ENCODE measurements around the gene MYO3B.
"Not testable (repeated sequence)": the region's sequence is repeated elsewhere in the genome, so short reads cannot be mapped to it uniquely, and the experiment has no call there.

MYO3B gene

DNA sequence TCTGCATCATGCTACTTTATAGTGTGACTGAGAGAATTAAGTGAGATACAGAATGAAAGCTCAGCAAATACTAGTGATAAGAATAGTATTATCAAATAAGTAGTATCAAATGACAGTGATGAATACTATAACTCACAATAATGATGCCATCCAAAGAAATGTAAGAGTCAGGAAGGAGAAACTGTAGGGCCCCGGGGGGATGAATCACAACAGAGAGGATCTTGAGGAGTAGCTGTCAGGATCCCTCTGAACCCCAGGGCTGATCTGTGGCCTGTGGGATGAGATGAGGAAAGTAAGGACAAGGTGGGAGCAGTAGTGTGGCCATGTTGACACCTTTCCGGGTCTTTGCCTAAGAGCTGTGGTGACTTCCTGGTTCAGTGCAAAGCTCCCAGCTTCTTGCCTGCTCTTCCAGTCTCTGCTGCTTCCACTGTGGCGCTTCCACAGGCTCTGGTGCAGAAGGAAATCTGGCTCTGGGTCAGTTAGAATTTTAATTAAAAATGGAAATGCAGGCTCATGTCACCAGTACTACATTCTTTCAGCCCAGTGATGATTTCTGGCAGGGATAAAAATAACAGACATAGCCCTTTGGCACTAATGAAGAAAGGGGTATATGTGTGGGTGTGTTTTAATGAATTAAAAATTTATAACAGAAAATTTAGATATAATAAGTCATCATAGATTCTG, 166.9 kb downstream of the MYO3B start:
- no peak for DNase-seq

GRCh38 chr2:170345607-170346006, 167.7 kb downstream of the MYO3B start:
- no peak for DNase-seq

- DNase-seq: not testable (repeated sequence)
Observed at GRCh38 chr2:170349269-170349668, 171.3 kb downstream of the MYO3B start.

- DNase-seq: no peak
Observed at GRCh38 chr2:170350929-170351826, 173.2 kb downstream of the MYO3B start.

DNA sequence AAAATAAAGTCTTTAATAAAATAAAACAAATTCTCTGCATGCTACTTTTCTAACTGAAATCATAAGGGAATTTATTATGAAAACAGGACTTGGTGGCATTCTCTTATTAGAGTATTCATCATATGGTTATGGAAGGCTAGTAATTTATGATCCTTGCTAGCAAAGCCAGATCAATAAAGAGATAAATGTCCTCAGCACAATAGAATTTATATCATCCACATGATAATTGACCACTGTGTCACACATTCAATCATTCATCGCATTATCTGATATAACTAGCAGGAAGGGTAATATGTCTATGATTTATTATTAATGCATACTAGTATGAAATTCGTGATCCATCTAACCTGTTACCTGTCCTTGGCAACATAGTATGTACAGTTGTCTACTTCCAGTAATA, 175.8 kb downstream of the MYO3B start:
- no peak for DNase-seq

DNA sequence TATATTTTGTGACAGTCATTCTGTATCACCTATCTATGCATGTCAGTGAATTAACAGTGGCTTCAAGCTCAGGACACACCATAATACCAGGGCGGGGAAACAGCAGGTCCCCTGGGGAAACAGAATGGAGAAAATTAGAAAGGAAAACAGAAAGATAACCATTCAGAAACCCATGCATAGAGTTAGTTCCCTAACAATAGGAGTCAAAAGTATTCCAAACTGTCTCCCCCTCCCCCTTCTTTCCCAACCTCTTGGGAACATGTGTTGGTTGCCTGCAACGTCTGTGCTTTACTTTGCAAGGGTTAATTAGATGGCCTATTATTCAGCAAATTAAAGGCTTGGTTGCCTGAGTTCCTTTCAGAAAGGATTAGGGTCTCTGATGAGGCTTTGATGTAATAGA, 176.4 kb downstream of the MYO3B start:
- DNase-seq: no peak

- DNase-seq: no peak
Observed at GRCh38 chr2:170354855-170355780, 177.2 kb downstream of the MYO3B start.

- DNase-seq: no peak
Observed at GRCh38 chr2:170359466-170359865, 181.5 kb downstream of the MYO3B start.

- no peak for DNase-seq
Observed at GRCh38 chr2:170360546-170361089, 182.7 kb downstream of the MYO3B start.

GRCh38 chr2:170361090-170361936, 183.4 kb downstream of the MYO3B start:
- peak; percentile 73 for DNase-seq

- no peak for DNase-seq
Observed at GRCh38 chr2:170362313-170362870, 184.4 kb downstream of the MYO3B start.

DNA sequence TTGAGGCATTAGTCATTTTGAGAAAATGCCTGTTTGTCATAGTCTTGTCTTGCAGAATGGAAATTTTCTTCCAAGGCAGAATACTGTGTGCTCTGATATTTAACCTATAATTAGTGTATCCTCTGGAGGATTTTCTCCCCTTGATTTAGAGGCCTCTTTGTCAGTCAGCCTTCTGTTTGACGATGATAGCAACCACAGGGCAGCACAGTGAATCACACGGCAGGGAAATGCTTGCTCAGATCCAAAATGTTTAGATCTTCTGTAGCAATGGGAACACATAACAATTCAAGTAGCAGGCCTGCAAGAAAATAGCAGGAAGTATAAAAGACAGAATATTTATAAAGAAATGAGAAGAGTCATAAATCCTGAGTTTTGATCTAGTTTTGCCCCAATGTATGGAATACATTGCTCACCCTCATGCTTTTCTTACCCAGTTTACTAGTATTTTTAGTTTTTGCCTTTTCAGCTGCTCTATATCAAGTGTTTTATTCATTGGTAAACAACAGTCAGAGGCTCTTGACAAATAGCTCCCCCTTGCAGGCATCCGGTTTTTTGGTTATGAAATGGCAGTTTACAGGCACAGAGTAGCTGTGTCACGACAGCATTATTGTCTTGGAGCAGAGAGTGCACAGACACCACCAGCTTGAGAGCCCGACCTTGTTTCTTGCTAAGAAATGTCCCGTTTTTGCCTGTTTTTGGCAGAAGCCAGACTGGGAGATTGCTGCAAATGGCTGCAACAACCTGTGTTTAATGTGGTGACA, 185.1 kb downstream of the MYO3B start:
- DNase-seq: no peak

GRCh38 chr2:170365003-170365402, 187.1 kb downstream of the MYO3B start:
- DNase-seq: no peak

GRCh38 chr2:170365686-170366085, 187.7 kb downstream of the MYO3B start:
- DNase-seq: no peak

DNA sequence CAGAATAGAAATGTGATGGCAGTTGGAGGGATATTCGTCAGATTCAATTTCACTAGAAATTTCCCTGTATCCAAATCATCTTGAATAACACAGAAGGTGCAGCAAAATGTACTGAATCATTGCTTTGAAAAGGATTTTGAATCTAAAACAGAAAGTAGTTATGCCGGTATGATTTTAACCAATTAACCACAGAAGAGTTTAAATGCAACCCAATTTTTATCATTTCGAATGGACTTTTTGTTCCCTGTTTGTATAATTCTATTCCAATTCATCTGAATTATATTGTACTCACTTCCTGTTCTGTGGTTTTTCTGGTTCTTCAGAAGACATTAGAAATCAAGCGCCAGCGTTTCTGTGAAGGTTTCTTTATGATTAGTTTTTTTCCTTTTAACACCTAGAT, 190.4 kb downstream of the MYO3B start:
- DNase-seq: no peak

DNA sequence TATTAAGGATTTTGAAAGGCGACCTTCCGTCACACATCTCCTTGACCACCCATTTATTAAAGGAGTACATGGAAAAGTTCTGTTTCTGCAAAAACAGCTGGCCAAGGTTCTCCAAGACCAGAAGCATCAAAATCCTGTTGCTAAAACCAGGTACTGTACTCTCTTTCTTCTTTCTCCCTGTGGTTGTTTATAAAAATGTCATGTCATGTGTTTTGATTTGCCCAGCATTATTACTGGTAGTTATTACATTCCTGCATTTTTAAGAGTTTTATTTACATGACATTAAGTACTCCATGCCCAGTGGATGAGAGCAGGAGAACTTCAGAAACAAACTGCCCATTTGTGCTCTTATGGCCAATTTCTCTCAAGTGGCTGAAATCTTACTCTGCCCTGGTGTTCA, 191.3 kb downstream of the MYO3B start:
- DNase-seq: no peak

DNA sequence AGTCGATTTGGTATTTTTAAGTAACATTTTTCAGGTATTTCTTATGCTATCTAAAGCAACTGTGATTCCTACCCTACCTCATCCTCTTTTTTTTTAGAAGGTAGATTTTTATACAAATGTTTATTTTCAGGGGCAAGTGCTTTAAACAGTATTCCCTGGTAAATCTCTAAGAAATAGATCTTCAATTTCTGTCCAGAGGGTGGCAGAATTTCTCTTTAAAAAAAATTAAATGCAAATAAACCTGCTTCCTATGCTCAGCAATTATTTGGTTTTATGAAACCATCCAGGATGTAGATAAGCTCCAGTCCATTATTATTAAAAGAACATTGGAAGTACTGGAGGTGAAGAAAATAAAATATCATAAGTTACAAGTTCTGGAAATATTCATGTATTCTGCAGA, 191.9 kb downstream of the MYO3B start:
- no peak for DNase-seq

DNA sequence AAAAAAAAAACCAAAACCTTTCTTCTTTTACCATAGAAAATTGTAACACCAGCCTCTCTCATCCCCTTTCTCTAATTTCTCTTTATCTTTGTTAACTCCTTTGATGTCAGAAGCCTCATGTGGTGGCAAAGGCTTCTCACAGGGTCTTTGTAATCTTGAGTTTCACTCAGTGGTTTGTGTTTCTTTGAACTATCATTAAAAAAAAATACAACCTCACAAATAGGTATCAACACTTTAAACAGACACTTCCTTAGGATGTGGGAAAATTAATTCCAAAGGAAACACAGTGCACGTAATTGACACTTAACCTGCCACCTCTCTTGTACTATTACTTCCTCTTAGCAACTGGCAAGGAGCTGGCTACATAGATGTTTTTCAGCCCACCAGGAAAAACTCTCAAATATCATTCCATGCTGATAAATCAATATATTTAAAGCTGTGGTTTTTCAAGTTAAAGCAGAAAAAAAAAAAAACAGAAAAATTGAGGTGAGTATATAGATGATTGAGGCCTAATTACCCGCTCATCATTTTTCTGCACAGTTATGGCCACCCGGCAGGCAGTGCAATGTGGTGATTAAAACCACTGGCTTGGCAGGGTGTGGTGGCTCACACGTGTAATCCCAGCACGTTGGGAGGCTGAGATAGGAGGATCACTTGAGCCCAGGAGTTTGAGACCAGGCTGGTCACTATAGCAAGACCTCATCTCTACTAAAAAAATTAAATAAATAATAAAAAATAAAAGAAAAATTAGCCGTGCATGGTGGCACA, 193.5 kb downstream of the MYO3B start:
- DNase-seq: no peak

DNA sequence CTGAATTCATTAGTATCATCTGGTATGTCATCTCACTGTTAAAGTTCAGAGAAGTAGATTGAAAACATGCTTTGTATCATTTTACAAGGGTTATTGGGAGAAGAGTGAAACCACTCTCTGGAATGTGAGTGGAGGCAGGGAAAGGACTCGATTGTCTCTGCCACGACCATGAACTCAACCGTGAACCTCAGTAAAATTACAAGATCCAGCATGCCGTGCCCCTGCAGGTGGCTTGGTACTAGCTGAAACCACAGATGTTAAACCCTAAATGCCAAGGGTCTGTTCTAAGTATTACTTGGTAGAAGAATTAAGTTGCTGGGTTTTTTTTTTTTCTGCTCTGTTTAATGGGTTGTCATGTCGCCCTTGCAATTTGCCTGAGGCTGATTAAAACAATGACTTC, 197.2 kb downstream of the MYO3B start:
- no peak for DNase-seq
